SKM-1 treated with dmso at 0.1 percent for 144 hours (cell line): ENCODE results near the gene BRCA1.
"Not testable (repeated sequence)": the region's sequence is repeated elsewhere in the genome, so short reads cannot be mapped to it uniquely, and the experiment has no call there.

Experiments
- DNase-seq: peaks from one replicate; lab custom pipeline; 2025; ENCODE audit not compliant: unreplicated experiment; lab: John Stamatoyannopoulos, UW

BRCA1 gene

DNA sequence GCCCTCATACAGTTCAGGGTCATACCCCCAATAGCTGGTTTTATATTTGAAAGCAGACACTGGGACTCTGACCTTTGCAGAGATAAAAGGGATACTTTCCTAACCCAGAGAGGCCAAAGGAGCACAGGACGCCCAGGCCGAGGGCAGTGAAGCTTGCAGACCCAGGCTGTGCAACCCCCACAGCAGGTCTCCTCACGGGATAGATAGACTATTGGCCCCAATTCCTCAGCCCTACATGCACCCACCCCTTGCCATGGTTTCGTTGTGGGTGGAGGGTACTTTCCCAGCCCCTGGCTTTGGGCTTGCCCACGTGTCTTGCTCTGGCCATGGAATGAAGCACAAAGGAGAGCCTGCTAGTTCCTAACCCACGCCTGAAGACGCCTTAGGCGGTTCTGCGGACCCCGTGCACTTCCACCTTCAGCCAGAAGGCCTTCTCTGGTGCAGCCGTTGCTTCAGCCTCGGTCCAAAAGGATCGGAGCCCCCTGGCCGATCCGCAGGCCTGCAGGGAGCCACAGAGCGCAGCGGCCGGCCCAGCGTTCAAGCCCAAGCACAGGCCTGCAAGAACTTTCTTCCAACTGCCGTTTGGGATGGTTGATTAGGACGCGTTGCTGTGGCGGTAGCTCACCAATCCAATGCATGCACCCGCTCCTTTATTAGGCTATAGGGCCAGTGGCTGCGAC lies 9.8 kb upstream of the BRCA1 start:
- DNase-seq, result no peak

- DNase-seq, result not testable (repeated sequence)
These were observed 8.3 kb upstream of the BRCA1 start for GRCh38 chr17:43133439-43133838.

DNA sequence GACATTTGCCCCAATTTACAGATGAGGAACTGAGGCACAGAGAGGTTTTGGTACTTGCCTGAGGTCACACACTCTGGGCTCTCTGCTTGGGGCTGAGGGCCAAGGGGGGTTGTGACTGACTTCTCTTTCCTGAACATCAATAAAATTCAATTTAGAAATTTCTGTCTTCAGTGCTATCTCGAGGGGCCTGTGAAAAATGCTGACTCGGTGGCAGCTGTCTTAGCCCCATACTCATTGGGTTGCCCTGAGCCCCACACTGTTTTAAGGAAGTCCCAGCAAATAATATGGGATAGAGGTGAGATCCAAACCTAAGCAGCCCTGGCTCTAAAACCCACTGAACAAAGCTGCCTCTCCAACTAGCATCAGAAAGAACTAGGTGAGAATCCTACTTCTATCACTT lies 7.0 kb upstream of the BRCA1 start:
- DNase-seq, result no peak

- no peak for DNase-seq
These were observed 4.5 kb upstream of the BRCA1 start for GRCh38 chr17:43129671-43130010.

DNA sequence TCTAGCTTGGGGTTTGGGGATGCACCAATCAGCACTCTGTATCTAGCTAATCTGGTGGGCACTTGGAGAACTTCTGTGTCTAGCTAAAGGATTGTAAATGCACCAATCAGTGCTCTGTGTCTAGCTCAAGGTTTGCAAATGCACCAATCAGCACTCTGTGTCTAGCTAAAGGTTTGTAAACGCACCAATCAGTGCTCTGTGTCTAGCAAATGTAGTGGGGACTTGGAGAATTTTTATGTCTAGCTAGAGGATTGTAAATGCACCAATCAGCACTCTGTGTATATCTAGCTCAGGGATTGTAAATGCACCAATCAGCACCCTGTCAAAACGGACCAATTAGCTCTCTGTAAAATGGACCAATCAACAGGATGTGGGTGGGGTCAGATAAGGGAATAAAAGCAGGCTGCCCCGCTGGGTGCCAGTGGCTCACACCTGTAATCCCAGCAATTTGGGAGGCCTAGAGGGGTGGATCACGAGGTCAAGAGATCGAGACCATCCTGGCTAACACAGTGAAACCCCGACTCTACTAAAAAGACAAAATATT lies 2.2 kb upstream of the BRCA1 start:
- not testable (repeated sequence) for DNase-seq

DNA sequence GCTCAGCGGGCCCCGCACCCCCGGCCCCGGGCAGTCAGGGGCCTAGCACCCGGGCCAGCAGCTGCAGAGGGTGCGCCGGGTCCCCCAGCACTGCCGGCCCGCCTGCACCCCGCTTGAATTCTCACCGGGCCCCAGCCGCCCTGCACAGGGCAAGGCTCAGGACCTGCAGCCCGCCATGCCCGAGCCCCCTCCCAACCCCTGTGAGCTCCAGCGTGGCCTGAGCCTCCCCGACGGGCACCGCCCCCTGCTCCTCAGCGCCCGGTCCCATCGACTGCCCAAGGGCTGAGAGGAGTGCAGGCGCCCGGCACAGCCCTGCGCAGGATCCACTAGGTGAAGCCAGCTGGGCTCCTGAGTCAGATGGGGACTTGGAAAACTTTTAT lies 1.7 kb upstream of the BRCA1 start:
- no peak for DNase-seq

- no peak for DNase-seq
These were observed 1.1 kb upstream of the BRCA1 start for GRCh38 chr17:43125967-43126910.

DNA sequence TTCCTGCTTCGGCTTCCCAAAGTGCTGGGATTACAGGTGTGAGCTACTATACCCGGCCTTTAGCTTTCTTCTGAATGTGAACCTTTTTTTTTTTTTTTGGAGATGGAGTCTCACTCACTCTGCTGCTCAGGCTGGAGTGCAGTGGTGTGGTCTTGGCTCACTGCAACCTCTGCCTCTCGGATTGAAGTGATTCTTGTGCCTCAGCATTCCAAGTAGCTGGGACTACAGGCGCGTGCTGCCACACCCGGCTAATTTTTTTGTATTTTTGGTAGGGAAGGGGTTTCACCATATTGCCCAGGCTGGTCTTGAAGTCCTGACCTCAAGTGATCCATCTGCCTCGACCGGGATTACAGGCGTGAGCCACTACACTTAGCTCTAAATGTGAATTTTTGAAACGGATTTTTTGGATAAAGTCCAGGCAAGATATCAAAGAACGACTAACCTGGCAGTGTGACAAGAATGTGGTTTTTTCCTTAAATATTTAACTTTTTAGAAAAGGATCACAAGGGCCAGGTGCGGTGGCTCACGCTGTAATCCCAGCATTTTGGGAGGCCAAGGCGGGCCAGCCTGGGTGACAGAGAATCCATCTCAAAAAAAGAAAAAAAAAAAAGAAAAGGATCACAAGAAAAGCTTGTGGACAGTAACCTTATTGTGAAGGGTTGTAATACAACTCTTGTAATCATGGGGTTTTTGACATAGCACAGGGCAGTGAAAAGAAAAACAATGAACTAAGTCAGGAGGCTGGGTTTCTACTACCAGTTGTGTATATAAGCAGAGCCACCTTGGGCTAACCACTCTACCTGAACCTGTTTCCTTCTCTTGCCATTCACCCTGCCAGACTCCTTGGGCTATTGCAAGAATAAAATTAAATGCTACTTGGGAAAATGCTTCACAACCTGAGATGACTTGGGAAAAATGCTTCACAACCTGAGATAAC lies 6.2 kb downstream of the BRCA1 start:
- no peak for DNase-seq

- DNase-seq, result no peak
These were observed 11.0 kb downstream of the BRCA1 start for GRCh38 chr17:43114151-43114552.

DNA sequence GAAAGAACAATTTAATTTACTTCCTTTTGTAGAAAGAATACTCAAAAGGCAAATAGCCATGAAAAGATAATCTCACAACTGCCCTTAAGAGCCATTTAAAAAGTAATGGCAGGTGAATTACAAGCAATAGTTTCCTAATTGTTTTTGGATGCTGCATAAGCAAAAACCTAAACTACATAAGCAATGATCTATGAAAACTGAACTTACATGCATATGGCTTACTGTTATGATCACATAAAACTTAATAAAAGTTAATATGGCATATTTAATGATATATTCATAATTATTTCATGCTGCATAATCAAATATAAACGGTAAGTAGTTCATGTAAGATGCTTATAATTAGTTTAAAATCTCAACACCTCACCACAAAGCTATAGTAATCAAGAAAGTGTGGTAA lies 18.6 kb downstream of the BRCA1 start:
- DNase-seq, result no peak

GRCh38 chr17:43105146-43105545 lies 20.0 kb downstream of the BRCA1 start:
- DNase-seq, result no peak

DNA sequence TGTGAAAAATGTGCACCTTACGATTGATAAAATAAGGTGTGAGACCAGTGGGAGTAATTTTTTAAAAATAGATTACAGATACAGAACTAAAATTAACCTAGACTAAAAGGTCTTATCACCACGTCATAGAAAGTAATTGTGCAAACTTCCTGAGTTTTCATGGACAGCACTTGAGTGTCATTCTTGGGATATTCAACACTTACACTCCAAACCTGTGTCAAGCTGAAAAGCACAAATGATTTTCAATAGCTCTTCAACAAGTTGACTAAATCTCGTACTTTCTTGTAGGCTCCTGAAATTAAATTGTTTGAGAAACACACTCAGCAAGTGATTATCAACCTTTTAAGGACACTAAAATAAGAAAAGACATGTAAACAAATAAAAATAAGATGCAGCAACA lies 20.5 kb downstream of the BRCA1 start:
- no peak for DNase-seq

- not testable (repeated sequence) for DNase-seq
These were observed 29.8 kb downstream of the BRCA1 start for GRCh38 chr17:43095364-43095763.

- DNase-seq, result no peak
These were observed 30.9 kb downstream of the BRCA1 start for GRCh38 chr17:43094129-43094835.

GRCh38 chr17:43092901-43093300 lies 32.3 kb downstream of the BRCA1 start:
- no peak for DNase-seq

- DNase-seq, result no peak
These were observed 35.1 kb downstream of the BRCA1 start for GRCh38 chr17:43090022-43090421.

DNA sequence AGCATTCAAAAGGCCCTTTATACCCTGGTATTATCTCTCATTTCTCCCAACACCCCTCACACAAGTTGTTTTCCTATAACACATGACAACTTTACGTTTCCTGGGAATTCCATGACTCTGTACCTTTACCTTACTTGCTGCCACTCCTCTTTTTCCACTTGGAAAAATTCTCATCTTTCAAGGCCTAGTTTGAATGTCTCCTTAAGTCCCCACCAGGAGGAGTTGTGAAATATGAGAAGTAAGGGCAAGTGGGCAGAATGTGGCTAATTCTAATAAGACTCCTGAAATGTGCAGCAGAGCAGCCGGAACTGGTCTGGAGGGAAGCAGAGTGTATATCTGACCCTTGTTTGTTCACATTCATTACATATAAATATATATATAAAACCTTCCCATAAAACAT lies 39.7 kb downstream of the BRCA1 start:
- DNase-seq, result no peak

DNA sequence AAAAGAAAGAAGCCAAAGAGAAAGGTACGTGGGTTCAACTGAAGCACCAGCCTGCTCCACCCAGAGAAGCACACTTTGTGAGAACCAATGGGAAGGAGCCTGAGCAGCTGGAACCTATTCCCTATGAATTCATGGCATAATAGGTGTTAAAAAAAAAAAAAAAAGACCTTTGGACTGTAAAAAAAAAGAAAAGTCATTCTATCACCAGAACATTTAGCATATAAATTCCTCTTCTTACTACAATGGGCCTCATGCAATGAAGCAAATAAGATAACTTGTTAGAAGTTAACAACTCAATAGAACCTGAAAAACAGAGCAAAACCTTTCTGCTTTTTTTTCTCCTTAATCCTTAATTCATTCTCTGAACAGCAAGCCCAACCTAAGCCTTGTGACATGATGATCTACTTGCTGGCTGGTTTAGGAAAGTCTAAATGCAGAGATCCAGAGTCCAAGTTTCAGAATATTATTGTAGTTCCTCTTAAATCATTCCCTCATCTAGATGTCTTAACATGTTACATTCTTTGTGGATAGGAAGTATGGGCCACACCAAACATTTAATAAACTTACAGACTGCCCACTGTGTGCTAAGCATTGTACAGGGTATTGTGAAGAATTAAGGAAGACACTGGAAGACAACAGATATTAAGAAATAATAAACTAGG lies 45.4 kb downstream of the BRCA1 start:
- DNase-seq, result no peak

DNA sequence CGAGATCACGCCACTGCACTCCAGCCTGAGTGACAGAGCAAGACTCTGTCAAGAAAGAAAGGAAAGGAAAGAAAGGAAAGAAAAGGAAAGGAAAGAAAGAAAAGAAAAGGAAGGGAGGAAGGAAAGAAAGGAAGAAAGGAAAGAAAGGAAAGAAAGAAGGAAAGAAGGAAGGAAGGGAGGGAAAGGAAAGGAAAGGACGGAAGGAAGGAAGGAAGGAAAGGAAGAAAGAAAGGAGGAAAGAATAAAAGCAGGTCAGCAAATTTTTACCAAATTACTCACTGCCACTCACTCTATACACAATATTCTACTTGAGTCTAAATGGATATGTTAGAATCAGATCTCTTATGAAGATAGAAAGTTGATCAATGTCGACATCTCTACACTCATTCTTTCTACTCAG lies 50.3 kb downstream of the BRCA1 start:
- no peak for DNase-seq

- no peak for DNase-seq
These were observed 54.3 kb downstream of the BRCA1 start for GRCh38 chr17:43070872-43071271.
